ENCODE data around the gene RAI1. TPM values are rescaled to one million over a fixed set of nuclear protein-coding genes. Genes with fewer than 3 reads are reported as not detected.
A peak's percentile ranks its signal among the peaks of the same experiment; 100 is the strongest.

Gene RAI1
- total and polyA plus RNA-seq, 2 of the 13 experiments (the other 11 are each of a cell fraction or from before 2014, with no cell fraction given): 3.4 to 5.2 TPM

GRCh38 chr17:17839791-17840707 is 158.8 kb downstream of the RAI1 start (continued):
- TF ChIP-seq, protein P1, sequence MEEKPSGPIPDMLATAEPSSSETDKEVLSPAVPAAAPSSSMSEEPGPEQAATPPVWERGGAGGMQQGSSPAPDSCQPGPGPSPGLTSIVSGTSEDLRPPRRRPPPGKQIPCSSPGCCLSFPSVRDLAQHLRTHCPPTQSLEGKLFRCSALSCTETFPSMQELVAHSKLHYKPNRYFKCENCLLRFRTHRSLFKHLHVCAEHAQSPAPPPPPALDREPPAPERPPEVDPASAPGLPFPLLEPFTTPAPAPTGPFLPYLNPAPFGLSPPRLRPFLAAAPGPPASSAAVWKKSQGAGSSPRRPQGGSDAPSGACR (CRISPR knock-in tag; IDR thresholded peaks at IDR 0.05): peak; percentile 84; the same call in 1 of the 2 replicates
- TF ChIP-seq, protein P2, sequence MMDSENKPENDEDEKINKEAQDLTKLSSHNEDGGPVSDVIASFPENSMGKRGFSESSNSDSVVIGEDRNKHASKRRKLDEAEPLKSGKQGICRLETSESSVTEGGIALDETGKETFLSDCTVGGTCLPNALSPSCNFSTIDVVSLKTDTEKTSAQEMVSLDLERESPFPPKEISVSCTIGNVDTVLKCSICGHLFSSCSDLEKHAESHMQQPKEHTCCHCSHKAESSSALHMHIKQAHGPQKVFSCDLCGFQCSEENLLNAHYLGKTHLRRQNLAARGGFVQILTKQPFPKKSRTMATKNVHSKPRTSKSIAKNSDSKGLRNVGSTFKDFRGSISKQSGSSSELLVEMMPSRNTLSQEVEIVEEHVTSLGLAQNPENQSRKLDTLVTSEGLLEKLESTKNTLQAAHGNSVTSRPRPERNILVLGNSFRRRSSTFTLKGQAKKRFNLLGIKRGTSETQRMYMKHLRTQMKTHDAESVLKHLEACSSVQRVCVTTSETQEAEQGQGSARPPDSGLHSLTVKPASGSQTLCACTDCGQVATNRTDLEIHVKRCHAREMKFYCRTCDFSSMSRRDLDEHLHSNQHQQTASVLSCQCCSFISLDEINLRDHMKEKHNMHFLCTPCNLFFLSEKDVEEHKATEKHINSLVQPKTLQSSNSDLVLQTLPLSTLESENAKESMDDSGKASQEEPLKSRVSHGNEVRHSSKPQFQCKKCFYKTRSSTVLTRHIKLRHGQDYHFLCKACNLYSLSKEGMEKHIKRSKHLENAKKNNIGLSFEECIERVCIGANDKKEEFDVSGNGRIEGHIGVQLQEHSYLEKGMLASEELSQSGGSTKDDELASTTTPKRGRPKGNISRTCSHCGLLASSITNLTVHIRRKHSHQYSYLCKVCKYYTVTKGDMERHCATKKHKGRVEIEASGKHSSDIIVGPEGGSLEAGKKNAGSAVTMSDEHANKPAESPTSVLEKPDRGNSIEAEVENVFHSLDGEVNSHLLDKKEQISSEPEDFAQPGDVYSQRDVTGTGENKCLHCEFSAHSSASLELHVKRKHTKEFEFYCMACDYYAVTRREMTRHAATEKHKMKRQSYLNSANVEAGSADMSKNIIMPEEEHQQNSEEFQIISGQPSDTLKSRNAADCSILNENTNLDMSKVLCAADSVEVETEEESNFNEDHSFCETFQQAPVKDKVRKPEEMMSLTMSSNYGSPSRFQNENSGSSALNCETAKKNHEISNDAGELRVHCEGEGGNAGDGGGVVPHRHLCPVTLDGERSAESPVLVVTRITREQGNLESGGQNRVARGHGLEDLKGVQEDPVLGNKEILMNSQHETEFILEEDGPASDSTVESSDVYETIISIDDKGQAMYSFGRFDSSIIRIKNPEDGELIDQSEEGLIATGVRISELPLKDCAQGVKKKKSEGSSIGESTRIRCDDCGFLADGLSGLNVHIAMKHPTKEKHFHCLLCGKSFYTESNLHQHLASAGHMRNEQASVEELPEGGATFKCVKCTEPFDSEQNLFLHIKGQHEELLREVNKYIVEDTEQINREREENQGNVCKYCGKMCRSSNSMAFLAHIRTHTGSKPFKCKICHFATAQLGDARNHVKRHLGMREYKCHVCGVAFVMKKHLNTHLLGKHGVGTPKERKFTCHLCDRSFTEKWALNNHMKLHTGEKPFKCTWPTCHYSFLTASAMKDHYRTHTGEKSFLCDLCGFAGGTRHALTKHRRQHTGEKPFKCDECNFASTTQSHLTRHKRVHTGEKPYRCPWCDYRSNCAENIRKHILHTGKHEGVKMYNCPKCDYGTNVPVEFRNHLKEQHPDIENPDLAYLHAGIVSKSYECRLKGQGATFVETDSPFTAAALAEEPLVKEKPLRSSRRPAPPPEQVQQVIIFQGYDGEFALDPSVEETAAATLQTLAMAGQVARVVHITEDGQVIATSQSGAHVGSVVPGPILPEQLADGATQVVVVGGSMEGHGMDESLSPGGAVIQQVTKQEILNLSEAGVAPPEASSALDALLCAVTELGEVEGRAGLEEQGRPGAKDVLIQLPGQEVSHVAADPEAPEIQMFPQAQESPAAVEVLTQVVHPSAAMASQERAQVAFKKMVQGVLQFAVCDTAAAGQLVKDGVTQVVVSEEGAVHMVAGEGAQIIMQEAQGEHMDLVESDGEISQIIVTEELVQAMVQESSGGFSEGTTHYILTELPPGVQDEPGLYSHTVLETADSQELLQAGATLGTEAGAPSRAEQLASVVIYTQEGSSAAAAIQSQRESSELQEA (CRISPR knock-in tag; IDR thresholded peaks at IDR 0.05; ENCODE audit: not compliant biosample characterization): no peak
- TF ChIP-seq ZNF512B (CRISPR knock-in tag; IDR thresholded peaks at IDR 0.05; ENCODE audit: borderline replicate concordance) (no peak; the same call in 1 of the 2 replicates), NPAS2 (CRISPR knock-in tag; IDR thresholded peaks at IDR 0.05; ENCODE audit: borderline replicate concordance) (no peak; the same call in 1 of the 2 replicates), ARID2 (CRISPR knock-in tag; IDR thresholded peaks at IDR 0.05; ENCODE audit: borderline replicate concordance) (no peak), ETS1 (CRISPR knock-in tag; IDR thresholded peaks at IDR 0.05) (no peak), HNRNPK (IDR thresholded peaks at IDR 0.05; ENCODE audit: low read depth, low read length, poor library complexity, severe bottlenecking) (peak; percentile 66)
- TF ChIP-seq, protein P3, sequence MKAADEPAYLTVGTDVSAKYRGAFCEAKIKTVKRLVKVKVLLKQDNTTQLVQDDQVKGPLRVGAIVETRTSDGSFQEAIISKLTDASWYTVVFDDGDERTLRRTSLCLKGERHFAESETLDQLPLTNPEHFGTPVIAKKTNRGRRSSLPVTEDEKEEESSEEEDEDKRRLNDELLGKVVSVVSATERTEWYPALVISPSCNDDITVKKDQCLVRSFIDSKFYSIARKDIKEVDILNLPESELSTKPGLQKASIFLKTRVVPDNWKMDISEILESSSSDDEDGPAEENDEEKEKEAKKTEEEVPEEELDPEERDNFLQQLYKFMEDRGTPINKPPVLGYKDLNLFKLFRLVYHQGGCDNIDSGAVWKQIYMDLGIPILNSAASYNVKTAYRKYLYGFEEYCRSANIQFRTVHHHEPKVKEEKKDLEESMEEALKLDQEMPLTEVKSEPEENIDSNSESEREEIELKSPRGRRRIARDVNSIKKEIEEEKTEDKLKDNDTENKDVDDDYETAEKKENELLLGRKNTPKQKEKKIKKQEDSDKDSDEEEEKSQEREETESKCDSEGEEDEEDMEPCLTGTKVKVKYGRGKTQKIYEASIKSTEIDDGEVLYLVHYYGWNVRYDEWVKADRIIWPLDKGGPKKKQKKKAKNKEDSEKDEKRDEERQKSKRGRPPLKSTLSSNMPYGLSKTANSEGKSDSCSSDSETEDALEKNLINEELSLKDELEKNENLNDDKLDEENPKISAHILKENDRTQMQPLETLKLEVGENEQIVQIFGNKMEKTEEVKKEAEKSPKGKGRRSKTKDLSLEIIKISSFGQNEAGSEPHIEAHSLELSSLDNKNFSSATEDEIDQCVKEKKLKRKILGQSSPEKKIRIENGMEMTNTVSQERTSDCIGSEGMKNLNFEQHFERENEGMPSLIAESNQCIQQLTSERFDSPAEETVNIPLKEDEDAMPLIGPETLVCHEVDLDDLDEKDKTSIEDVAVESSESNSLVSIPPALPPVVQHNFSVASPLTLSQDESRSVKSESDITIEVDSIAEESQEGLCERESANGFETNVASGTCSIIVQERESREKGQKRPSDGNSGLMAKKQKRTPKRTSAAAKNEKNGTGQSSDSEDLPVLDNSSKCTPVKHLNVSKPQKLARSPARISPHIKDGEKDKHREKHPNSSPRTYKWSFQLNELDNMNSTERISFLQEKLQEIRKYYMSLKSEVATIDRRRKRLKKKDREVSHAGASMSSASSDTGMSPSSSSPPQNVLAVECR (CRISPR knock-in tag; IDR thresholded peaks at IDR 0.05; ENCODE audit: borderline replicate concordance): peak; percentile 81; the same call in 1 of the 2 replicates

Data from HepG2 (cell line).